GM23338 (cell line): Measurements from ENCODE around the gene MPPED1. TPM values are rescaled to one million over a fixed set of nuclear protein-coding genes. Genes with fewer than 3 reads are reported as not detected.

Experiments
- ATAC-seq: fragments of 200-7000 bp; cut with Tn5 transposase; 3 replicates; pipeline ENCODE4 v1.9.1; 2020
- DNase-seq: peaks from one replicate; pipeline ENCODE4 v3.0.0-alpha.2; 2015; ENCODE audit warnings: low spot score
- H2AFZ ChIP-seq: fragments of 200-600 bp; sonication (generic); 2 replicates; pipeline ENCODE4 v1.8.0; 2016; ENCODE audit warnings: antibody characterized with exemption, mild to moderate bottlenecking, moderate library complexity
- H3F3A ChIP-seq: fragments of 200-600 bp; sonication (generic); replicated peaks from 2 replicates; pipeline ENCODE4 v1.8.0; 2017; ENCODE audit warnings: antibody characterized with exemption, mixed run types, low read depth
- H3K27ac ChIP-seq: fragments of 200-600 bp; sonication (generic); 2 replicates; pipeline ENCODE4 v1.6.1; 2016; ENCODE audit warnings: low read depth
- H3K27me3 ChIP-seq: fragments of 200-600 bp; sonication (generic); 2 replicates; pipeline ENCODE4 v1.8.0; 2016; ENCODE audit warnings: mild to moderate bottlenecking, mixed run types, moderate library complexity; ENCODE audit not compliant: insufficient read depth
- H3K36me3 ChIP-seq: fragments of 200-600 bp; sonication (generic); 2 replicates; pipeline ENCODE4 v1.8.0; 2016; ENCODE audit warnings: mild to moderate bottlenecking; ENCODE audit not compliant: insufficient read depth
- H3K4me1 ChIP-seq: fragments of 200-600 bp; sonication (generic); 2 replicates; pipeline ENCODE4 v1.8.0; 2016; ENCODE audit warnings: mild to moderate bottlenecking, moderate library complexity; ENCODE audit not compliant: insufficient read depth
- H3K4me2 ChIP-seq: fragments of 200-600 bp; sonication (generic); 2 replicates; pipeline ENCODE4 v1.7.1; 2017; ENCODE audit warnings: mixed run types
- H3K4me3 ChIP-seq: fragments of 200-600 bp; sonication (generic); 2 replicates; pipeline ENCODE4 v1.6.1; 2016; ENCODE audit warnings: mixed run types
- H3K79me2 ChIP-seq: fragments of 200-600 bp; sonication (generic); replicated peaks from 2 replicates; pipeline ENCODE4 v1.8.0; 2017; ENCODE audit warnings: mild to moderate bottlenecking; ENCODE audit not compliant: insufficient read depth
- H3K9me2 ChIP-seq: fragments of 200-600 bp; sonication (generic); 2 replicates; pipeline ENCODE4 v1.8.0; 2017; ENCODE audit not compliant: insufficient read depth
- H4K20me1 ChIP-seq: fragments of 200-600 bp; sonication (generic); replicated peaks from 2 replicates; pipeline ENCODE4 v1.8.0; 2017; ENCODE audit warnings: mild to moderate bottlenecking; ENCODE audit not compliant: insufficient read depth
- H3K27ac Mint-ChIP-seq: 2 replicates; pipeline ENCODE4 v1.8.0; 2020; ENCODE audit warnings: inconsistent platforms, mild to moderate bottlenecking, moderate library complexity, mixed read lengths
- H3K27me3 Mint-ChIP-seq: 3 replicates; pipeline ENCODE4 v1.8.0; 2022; ENCODE audit warnings: low read depth, mild to moderate bottlenecking, moderate library complexity, mixed read lengths, inconsistent platforms; ENCODE audit not compliant: insufficient read depth, poor library complexity
- H3K36me3 Mint-ChIP-seq: 3 replicates; pipeline ENCODE4 v1.8.0; 2021; ENCODE audit warnings: low read depth, mild to moderate bottlenecking, inconsistent platforms, moderate library complexity, mixed read lengths
- H3K4me1 Mint-ChIP-seq: 3 replicates; pipeline ENCODE4 v1.8.0; 2020; ENCODE audit warnings: mild to moderate bottlenecking, inconsistent platforms, mixed read lengths
- H3K4me3 Mint-ChIP-seq: 3 replicates; pipeline ENCODE4 v1.8.0; 2021; ENCODE audit warnings: moderate library complexity, mild to moderate bottlenecking, inconsistent platforms, mixed read lengths
- H3K9me3 Mint-ChIP-seq: 3 replicates; pipeline ENCODE4 v1.8.0; 2020; ENCODE audit warnings: moderate library complexity, mild to moderate bottlenecking, inconsistent platforms, mixed read lengths
- CREB1 ChIP-seq: fragments of 250-450 bp; sonication (Bioruptor Pico); IDR thresholded peaks from 2 replicates; pipeline ENCODE4 v1.5.0; 2020; ENCODE audit warnings: low read depth, mild to moderate bottlenecking, moderate library complexity
- ETS1 ChIP-seq: IDR thresholded peaks from 2 replicates; pipeline ENCODE4 v1.6.1; 2016; ENCODE audit warnings: antibody characterized with exemption
- EZH2 ChIP-seq: fragments of 200-600 bp; sonication (generic); IDR thresholded peaks from one replicate; pipeline ENCODE4 v1.8.0; 2017; ENCODE audit warnings: antibody characterized with exemption, mild to moderate bottlenecking, low read depth; ENCODE audit not compliant: unreplicated experiment
- EZH2phosphoT487 ChIP-seq: fragments of 200-600 bp; sonication (generic); IDR thresholded peaks from one replicate; pipeline ENCODE4 v1.8.1; 2018; ENCODE audit warnings: antibody characterized with exemption; ENCODE audit not compliant: unreplicated experiment
- JUNB ChIP-seq: IDR thresholded peaks from one replicate; pipeline ENCODE4 v1.6.1; 2016; ENCODE audit warnings: antibody characterized with exemption; ENCODE audit not compliant: unreplicated experiment
- NANOG ChIP-seq: IDR thresholded peaks from 2 replicates; pipeline ENCODE4 v1.6.1; 2016; ENCODE audit warnings: antibody characterized with exemption, borderline replicate concordance
- POLR2AphosphoS5 ChIP-seq: IDR thresholded peaks from 2 replicates; pipeline ENCODE4 v1.6.1; 2016; ENCODE audit warnings: antibody characterized with exemption, low read depth
- STAT1 ChIP-seq: IDR thresholded peaks from one replicate; pipeline ENCODE4 v1.6.1; 2016; ENCODE audit warnings: antibody characterized with exemption; ENCODE audit not compliant: unreplicated experiment
- ZNF114 ChIP-seq: fragments of 250-450 bp; sonication (Bioruptor Pico); IDR thresholded peaks from 2 replicates; pipeline ENCODE4 v1.5.0; 2020; ENCODE audit warnings: mild to moderate bottlenecking, moderate library complexity
- ZNF331 ChIP-seq: fragments of 250-450 bp; sonication (Bioruptor Pico); IDR thresholded peaks from 2 replicates; pipeline ENCODE4 v1.5.0; 2020; ENCODE audit warnings: low read depth, mild to moderate bottlenecking, moderate library complexity
- polyA plus RNA-seq: library from polyadenylated mRNA; unstranded; fragments of >200 nt; fragmentation: Nextera tagmentation; extraction: Ambion mirVana; gene quantifications from 2 replicates; pipeline ENCODE4 v1.2.1, GENCODE V29; 2016
- total RNA-seq: library from RNA; depleted of rRNA; stranded (reverse); fragments of >200 nt; shearing (Covaris generic); gene quantifications from 2 replicates; pipeline ENCODE4 v1.2.3, GENCODE V29; 2014
- TF ChIP-seq, protein P1 (sequence below), 2 experiments: fragments of 200-600 bp in 1 of 2; sonication (generic) in 1 of 2; conservative IDR thresholded peaks; 2 replicates each; pipeline versions ENCODE4 v1.5.1 to v1.6.1; 2016 to 2017; ENCODE audit warnings: antibody characterized with exemption in 2 of 2, low read depth in 2 of 2, mild to moderate bottlenecking in 2 of 2, moderate library complexity in 1 of 2
- TF ChIP-seq, protein P2 (sequence below): IDR thresholded peaks from one replicate; pipeline ENCODE4 v1.6.1; 2018; ENCODE audit warnings: antibody characterized with exemption; ENCODE audit not compliant: unreplicated experiment
- TF ChIP-seq, protein P3 (sequence below): fragments of 250-450 bp; sonication (Bioruptor Pico); IDR thresholded peaks from 2 replicates; pipeline ENCODE4 v1.5.0; 2020; ENCODE audit warnings: mild to moderate bottlenecking, moderate library complexity

MPPED1 gene
- total and polyA plus RNA-seq, 2 experiments from 2014 or later: 0.56 TPM; not detected in 1

DNA sequence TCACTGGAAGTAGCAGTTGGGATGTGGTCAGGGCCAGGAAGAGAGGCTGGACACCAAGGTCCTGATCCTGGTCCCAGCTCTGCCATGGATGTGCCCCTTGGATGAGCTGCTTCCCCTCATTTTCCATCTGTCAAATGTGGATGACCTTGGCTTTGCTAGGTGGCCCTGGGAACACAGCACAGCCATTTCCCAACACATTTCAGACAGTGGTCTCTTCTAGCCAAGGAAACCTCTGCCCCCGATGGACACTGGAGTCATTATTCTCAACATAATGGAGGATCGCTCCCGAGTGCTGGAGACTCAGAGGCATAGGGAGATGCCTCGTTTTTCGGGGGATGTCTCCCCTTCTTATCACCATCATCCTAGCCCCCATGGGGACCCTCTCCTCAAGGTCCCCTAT lies 13.6 kb upstream of the MPPED1 start:
- H3K27ac ChIP-seq: no peak overlapping the region
- no peaks in the 10 kb centered on the region for H3K9me2 ChIP-seq
- ATAC-seq (no peak), DNase-seq (no peak)
- Mint-ChIP-seq H3K4me3 (no peak overlapping the region), H3K27ac (no peak overlapping the region), H3K4me1 (peaks cover 3% of the 10 kb centered on the region; the same call in 1 of the 3 replicates), H3K36me3 (no peaks in the 10 kb centered on the region; the same call in 2 of the 3 replicates), H3K9me3 (no peaks in the 10 kb centered on the region), H3K27me3 (peaks cover 4% of the 10 kb centered on the region)
- no peaks in the 10 kb centered on the region for H3K36me3 ChIP-seq
- H3K27me3 ChIP-seq: no peaks in the 10 kb centered on the region
- H3K4me3 ChIP-seq: no peak overlapping the region
- H3K4me2 ChIP-seq: no peak overlapping the region
- TF ChIP-seq ZNF114 (CRISPR knock-in tag) (no peak), ZNF331 (CRISPR knock-in tag) (no peak), NANOG (no peak), STAT1 (no peak), EZH2phosphoT487 (no peak), EZH2 (no peak), POLR2AphosphoS5 (no peak), CREB1 (CRISPR knock-in tag) (no peak), ETS1 (no peak), JUNB (no peak)
- TF ChIP-seq, protein P1, sequence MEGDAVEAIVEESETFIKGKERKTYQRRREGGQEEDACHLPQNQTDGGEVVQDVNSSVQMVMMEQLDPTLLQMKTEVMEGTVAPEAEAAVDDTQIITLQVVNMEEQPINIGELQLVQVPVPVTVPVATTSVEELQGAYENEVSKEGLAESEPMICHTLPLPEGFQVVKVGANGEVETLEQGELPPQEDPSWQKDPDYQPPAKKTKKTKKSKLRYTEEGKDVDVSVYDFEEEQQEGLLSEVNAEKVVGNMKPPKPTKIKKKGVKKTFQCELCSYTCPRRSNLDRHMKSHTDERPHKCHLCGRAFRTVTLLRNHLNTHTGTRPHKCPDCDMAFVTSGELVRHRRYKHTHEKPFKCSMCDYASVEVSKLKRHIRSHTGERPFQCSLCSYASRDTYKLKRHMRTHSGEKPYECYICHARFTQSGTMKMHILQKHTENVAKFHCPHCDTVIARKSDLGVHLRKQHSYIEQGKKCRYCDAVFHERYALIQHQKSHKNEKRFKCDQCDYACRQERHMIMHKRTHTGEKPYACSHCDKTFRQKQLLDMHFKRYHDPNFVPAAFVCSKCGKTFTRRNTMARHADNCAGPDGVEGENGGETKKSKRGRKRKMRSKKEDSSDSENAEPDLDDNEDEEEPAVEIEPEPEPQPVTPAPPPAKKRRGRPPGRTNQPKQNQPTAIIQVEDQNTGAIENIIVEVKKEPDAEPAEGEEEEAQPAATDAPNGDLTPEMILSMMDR (conservative IDR thresholded peaks at IDR 0.05; ENCODE audit: low read depth in 2 of 2): no peak
- TF ChIP-seq, protein P2, sequence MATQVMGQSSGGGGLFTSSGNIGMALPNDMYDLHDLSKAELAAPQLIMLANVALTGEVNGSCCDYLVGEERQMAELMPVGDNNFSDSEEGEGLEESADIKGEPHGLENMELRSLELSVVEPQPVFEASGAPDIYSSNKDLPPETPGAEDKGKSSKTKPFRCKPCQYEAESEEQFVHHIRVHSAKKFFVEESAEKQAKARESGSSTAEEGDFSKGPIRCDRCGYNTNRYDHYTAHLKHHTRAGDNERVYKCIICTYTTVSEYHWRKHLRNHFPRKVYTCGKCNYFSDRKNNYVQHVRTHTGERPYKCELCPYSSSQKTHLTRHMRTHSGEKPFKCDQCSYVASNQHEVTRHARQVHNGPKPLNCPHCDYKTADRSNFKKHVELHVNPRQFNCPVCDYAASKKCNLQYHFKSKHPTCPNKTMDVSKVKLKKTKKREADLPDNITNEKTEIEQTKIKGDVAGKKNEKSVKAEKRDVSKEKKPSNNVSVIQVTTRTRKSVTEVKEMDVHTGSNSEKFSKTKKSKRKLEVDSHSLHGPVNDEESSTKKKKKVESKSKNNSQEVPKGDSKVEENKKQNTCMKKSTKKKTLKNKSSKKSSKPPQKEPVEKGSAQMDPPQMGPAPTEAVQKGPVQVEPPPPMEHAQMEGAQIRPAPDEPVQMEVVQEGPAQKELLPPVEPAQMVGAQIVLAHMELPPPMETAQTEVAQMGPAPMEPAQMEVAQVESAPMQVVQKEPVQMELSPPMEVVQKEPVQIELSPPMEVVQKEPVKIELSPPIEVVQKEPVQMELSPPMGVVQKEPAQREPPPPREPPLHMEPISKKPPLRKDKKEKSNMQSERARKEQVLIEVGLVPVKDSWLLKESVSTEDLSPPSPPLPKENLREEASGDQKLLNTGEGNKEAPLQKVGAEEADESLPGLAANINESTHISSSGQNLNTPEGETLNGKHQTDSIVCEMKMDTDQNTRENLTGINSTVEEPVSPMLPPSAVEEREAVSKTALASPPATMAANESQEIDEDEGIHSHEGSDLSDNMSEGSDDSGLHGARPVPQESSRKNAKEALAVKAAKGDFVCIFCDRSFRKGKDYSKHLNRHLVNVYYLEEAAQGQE: no peak
- TF ChIP-seq, protein P3, sequence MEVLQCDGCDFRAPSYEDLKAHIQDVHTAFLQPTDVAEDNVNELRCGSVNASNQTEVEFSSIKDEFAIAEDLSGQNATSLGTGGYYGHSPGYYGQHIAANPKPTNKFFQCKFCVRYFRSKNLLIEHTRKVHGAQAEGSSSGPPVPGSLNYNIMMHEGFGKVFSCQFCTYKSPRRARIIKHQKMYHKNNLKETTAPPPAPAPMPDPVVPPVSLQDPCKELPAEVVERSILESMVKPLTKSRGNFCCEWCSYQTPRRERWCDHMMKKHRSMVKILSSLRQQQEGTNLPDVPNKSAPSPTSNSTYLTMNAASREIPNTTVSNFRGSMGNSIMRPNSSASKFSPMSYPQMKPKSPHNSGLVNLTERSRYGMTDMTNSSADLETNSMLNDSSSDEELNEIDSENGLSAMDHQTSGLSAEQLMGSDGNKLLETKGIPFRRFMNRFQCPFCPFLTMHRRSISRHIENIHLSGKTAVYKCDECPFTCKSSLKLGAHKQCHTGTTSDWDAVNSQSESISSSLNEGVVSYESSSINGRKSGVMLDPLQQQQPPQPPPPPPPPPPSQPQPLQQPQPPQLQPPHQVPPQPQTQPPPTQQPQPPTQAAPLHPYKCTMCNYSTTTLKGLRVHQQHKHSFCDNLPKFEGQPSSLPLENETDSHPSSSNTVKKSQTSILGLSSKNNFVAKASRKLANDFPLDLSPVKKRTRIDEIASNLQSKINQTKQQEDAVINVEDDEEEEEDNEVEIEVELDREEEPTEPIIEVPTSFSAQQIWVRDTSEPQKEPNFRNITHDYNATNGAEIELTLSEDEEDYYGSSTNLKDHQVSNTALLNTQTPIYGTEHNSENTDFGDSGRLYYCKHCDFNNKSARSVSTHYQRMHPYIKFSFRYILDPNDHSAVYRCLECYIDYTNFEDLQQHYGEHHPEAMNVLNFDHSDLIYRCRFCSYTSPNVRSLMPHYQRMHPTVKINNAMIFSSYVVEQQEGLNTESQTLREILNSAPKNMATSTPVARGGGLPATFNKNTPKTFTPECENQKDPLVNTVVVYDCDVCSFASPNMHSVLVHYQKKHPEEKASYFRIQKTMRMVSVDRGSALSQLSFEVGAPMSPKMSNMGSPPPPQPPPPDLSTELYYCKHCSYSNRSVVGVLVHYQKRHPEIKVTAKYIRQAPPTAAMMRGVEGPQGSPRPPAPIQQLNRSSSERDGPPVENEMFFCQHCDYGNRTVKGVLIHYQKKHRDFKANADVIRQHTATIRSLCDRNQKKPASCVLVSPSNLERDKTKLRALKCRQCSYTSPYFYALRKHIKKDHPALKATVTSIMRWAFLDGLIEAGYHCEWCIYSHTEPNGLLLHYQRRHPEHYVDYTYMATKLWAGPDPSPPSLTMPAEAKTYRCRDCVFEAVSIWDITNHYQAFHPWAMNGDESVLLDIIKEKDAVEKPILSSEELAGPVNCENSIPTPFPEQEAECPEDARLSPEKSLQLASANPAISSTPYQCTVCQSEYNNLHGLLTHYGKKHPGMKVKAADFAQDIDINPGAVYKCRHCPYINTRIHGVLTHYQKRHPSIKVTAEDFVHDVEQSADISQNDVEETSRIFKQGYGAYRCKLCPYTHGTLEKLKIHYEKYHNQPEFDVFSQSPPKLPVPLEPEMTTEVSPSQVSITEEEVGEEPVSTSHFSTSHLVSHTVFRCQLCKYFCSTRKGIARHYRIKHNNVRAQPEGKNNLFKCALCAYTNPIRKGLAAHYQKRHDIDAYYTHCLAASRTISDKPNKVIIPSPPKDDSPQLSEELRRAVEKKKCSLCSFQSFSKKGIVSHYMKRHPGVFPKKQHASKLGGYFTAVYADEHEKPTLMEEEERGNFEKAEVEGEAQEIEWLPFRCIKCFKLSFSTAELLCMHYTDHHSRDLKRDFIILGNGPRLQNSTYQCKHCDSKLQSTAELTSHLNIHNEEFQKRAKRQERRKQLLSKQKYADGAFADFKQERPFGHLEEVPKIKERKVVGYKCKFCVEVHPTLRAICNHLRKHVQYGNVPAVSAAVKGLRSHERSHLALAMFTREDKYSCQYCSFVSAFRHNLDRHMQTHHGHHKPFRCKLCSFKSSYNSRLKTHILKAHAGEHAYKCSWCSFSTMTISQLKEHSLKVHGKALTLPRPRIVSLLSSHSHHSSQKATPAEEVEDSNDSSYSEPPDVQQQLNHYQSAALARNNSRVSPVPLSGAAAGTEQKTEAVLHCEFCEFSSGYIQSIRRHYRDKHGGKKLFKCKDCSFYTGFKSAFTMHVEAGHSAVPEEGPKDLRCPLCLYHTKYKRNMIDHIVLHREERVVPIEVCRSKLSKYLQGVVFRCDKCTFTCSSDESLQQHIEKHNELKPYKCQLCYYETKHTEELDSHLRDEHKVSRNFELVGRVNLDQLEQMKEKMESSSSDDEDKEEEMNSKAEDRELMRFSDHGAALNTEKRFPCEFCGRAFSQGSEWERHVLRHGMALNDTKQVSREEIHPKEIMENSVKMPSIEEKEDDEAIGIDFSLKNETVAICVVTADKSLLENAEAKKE (CRISPR knock-in tag): no peak
- H4K20me1 ChIP-seq: no peaks in the 10 kb centered on the region
- H3K79me2 ChIP-seq: no peaks in the 10 kb centered on the region
- H3F3A ChIP-seq: no peaks in the 10 kb centered on the region
- H2AFZ ChIP-seq: no peak overlapping the region
- H3K4me1 ChIP-seq: no peaks in the 10 kb centered on the region
